Prostate gland (tissue), 2 donors: ENCODE data around the gene RAET1E.

Source experiments
- CTCF ChIP-seq, 4 experiments: fragments of 200-600 bp in 2 of 4; fragments of 450-650 bp in 2 of 4; sonication (generic) in 2 of 4; IDR thresholded peaks; 1 replicate in 3 of 4; 2 replicates in 1 of 4; pipeline ENCODE4 v1.5.1; 2016 to 2019; ENCODE audit warnings: antibody characterized with exemption in 4 of 4, mild to moderate bottlenecking in 2 of 4, moderate library complexity in 2 of 4
- POLR2A ChIP-seq: fragments of 450-650 bp; IDR thresholded peaks from one replicate; pipeline ENCODE4 v1.6.1; 2016; ENCODE audit warnings: antibody characterized with exemption, mild to moderate bottlenecking
- POLR2AphosphoS5 ChIP-seq: sonication (generic); formaldehyde crosslinking; IDR thresholded peaks from one replicate; pipeline ENCODE4 v1.6.1; 2017; ENCODE audit warnings: antibody characterized with exemption

GRCh38 chr6:149921361-149921760 lies 23.4 kb upstream of the RAET1E start:
- TF ChIP-seq CTCF (IDR thresholded peaks at IDR 0.05) = no peak
- TF ChIP-seq POLR2AphosphoS5 = no peak
- no peak for TF ChIP-seq POLR2A
